Karpas-422 (cell line): Measurements from ENCODE around the gene CACUL1. TPM values are rescaled to one million over a fixed set of nuclear protein-coding genes. Genes with fewer than 3 reads are reported as not detected.

Experiments
- DNase-seq: peaks from one replicate; pipeline ENCODE4 v3.0.0-alpha.2; 2015
- H2AFZ ChIP-seq: fragments of 200-600 bp; sonication (generic); 2 replicates; pipeline ENCODE4 v1.6.1; 2014; ENCODE audit warnings: antibody characterized with exemption, low read length, mixed read lengths
- H3K27ac ChIP-seq: fragments of 200-600 bp; sonication (generic); 2 replicates; pipeline ENCODE4 v1.5.1; 2014; ENCODE audit warnings: mild to moderate bottlenecking, low read length, moderate library complexity
- H3K27me3 ChIP-seq: fragments of 200-600 bp; sonication (generic); 2 replicates; pipeline ENCODE4 v1.6.1; 2014; ENCODE audit warnings: low read length, mixed read lengths
- H3K36me3 ChIP-seq: fragments of 200-600 bp; sonication (generic); 2 replicates; pipeline ENCODE4 v1.6.1; 2014; ENCODE audit warnings: low read length, mixed read lengths; ENCODE audit not compliant: insufficient read depth
- H3K4me1 ChIP-seq: fragments of 200-600 bp; sonication (generic); 2 replicates; pipeline ENCODE4 v1.6.1; 2014; ENCODE audit warnings: mild to moderate bottlenecking, low read length, mixed read lengths
- H3K4me2 ChIP-seq: fragments of 200-600 bp; sonication (generic); 2 replicates; pipeline ENCODE4 v1.6.1; 2014; ENCODE audit warnings: low read length, low read depth, mild to moderate bottlenecking; ENCODE audit not compliant: poor library complexity, severe bottlenecking
- H3K4me3 ChIP-seq: fragments of 200-600 bp; sonication (generic); 2 replicates; pipeline ENCODE4 v1.5.1; 2014; ENCODE audit warnings: mild to moderate bottlenecking, antibody characterized with exemption, low read length, mixed read lengths
- H3K79me2 ChIP-seq: fragments of 200-600 bp; sonication (generic); 2 replicates; pipeline ENCODE4 v1.6.1; 2014; ENCODE audit warnings: mild to moderate bottlenecking, low read length, mixed read lengths
- H3K9ac ChIP-seq: fragments of 200-600 bp; sonication (generic); 2 replicates; pipeline ENCODE4 v1.6.0; 2014; ENCODE audit warnings: low read length
- H3K9me2 ChIP-seq: fragments of 200-600 bp; sonication (generic), shearing (Covaris generic); replicated peaks from 2 replicates; pipeline ENCODE4 v1.6.0; 2014; ENCODE audit warnings: mild to moderate bottlenecking, low read length, moderate library complexity; ENCODE audit not compliant: insufficient read depth
- H3K9me3 ChIP-seq: fragments of 300-700, 200-600 bp; sonication (generic); 2 replicates; pipeline ENCODE4 v1.6.1; 2014; ENCODE audit warnings: low read length, mixed read lengths
- H4K20me1 ChIP-seq: fragments of 200-600 bp; sonication (generic); 2 replicates; pipeline ENCODE4 v1.6.1; 2014; ENCODE audit warnings: mild to moderate bottlenecking, antibody characterized with exemption, low read length, low read depth; ENCODE audit not compliant: insufficient read depth
- total RNA-seq: library from RNA; depleted of rRNA; stranded (reverse); fragments of >200 nt; shearing (Covaris generic); gene quantifications from 2 replicates; pipeline ENCODE4 v1.2.3, GENCODE V29; 2014; ENCODE audit warnings: low replicate concordance

The CACUL1 gene
- total RNA-seq, 1 experiment from 2014 or later, result 50.3 TPM

DNA sequence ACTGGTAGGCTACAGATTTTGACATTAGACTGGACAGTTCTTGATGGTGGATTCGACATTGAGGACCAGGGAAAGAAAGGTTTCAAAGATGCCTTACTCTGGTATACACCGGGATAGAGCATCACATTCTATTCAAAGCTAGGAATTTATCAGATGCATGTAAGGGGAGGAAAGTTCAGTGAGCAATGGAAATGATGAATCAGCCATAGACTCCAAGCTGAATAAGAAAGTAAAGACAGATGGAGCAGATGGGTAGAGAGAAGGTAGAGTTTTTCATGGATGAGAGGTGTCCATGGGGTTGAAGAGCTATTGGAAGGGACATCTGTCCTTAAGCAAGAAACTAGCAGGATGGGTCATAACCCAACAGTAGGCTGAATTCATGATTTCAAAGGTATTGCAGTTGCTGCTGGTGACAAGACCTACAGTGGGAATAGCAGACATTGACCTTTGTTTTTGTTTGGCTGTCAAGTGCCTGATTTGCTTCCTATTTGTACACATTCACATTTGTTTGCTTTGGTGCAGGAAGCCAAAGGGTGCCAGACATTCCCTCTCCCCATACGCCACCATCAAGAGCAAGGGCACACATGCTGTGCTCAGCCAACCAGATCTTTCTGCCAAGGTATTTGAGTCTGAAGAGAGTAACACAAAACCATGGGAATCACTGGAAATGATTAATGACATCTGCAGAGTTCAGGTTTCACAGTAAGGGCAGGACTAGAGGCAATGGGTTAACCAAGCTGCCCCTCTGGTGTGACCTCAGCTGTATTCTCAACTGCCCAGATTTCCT, 8.6 kb upstream of the CACUL1 start:
- no peak for DNase-seq
- Histone ChIP-seq H4K20me1 (no peaks in the 10 kb centered on the region), H3K9me3 (no peaks in the 10 kb centered on the region)

GRCh38 chr10:118760265-118760664, 5.5 kb upstream of the CACUL1 start:
- Histone ChIP-seq H3K27me3 (no peaks in the 10 kb centered on the region), H3K79me2 (no peaks in the 10 kb centered on the region), H3K4me3 (no peak overlapping the region), H3K9ac (no peak overlapping the region), H3K36me3 (no peaks in the 10 kb centered on the region), H3K4me1 (peaks cover 10% of the 10 kb centered on the region), H3K9me2 (no peaks in the 10 kb centered on the region), H4K20me1 (no peaks in the 10 kb centered on the region), H3K27ac (no peak overlapping the region), H3K4me2 (no peak overlapping the region), H3K9me3 (no peaks in the 10 kb centered on the region), H2AFZ (no peak overlapping the region)
- no peak for DNase-seq

More for the DNA sequence above, 8.6 kb upstream of the CACUL1 start:
- Histone ChIP-seq H3K4me3 (no peak overlapping the region), H3K4me2 (no peak overlapping the region), H3K9ac (no peak overlapping the region), H3K79me2 (no peaks in the 10 kb centered on the region), H3K27ac (no peak overlapping the region), H2AFZ (no peak overlapping the region), H3K27me3 (no peaks in the 10 kb centered on the region), H3K9me2 (no peaks in the 10 kb centered on the region), H3K36me3 (no peaks in the 10 kb centered on the region), H3K4me1 (no peaks in the 10 kb centered on the region)

DNA sequence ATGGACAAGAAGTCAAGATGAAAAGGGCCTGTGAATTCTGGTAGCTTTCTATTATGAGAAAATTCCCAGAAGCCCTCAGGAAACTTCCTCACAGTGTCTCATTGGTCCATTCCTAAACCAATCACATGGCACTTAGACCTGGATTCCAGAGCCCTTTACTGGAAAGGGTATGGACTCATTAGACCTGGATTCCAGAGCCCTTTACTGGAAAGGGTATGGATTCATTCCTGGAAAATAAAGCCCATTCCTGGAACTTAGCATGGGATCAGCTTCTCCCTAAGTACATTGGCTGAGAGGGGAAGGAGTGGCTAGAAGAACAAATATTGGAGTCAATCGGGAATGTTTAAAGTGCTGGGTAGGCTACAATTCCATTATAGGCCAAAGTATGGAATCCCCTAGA, 3.7 kb upstream of the CACUL1 start:
- no peaks in the 10 kb centered on the region for H3K27me3 ChIP-seq
- no peaks in the 10 kb centered on the region for H3K9me2 ChIP-seq
- H3K9ac ChIP-seq, result no peak overlapping the region
- no peak overlapping the region for H3K4me2 ChIP-seq
- no peak overlapping the region for H3K4me3 ChIP-seq
- no peaks in the 10 kb centered on the region for H3K36me3 ChIP-seq
- H4K20me1 ChIP-seq, result peaks cover 6% of the 10 kb centered on the region; the same call in 1 of the 2 replicates
- DNase-seq, result no peak
- no peak overlapping the region for H3K27ac ChIP-seq
- no peaks in the 10 kb centered on the region for H3K9me3 ChIP-seq
- peaks cover 13% of the 10 kb centered on the region for H3K79me2 ChIP-seq
- H3K4me1 ChIP-seq, result peaks cover 11% of the 10 kb centered on the region
- no peak overlapping the region for H2AFZ ChIP-seq

DNA sequence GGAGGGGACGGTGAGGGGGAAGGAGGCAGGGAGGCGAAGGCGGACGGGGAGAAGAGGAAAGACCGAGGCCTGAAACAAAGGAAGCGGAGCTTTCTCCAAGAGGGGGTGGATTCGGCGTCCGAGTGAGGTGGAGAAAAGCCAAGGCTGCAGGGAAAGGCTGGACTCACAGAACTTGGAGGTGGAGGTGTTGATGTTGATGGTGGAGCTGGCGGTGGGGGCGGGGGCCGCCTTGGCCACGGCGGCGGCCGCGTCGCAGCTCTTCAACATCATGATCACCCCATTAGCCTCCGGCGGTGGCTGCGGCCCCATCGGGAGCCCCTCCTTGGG, 578 bp downstream of the CACUL1 start:
- H3K9me3 ChIP-seq, result no peaks in the 10 kb centered on the region
- H3K9me2 ChIP-seq, result no peaks in the 10 kb centered on the region
- peaks cover 7% of the 10 kb centered on the region for H3K36me3 ChIP-seq
- peak overlapping the region; percentile 78 for H3K4me2 ChIP-seq
- peak; percentile 65 for DNase-seq
- H2AFZ ChIP-seq, result 0 out of 2 replicates have a peak overlapping the region, but pooled peaks have one; percentile 39
- H3K4me3 ChIP-seq, result peak overlapping the region; percentile 82
- peaks cover 26% of the 10 kb centered on the region for H3K4me1 ChIP-seq
- H4K20me1 ChIP-seq, result peaks cover 17% of the 10 kb centered on the region; the same call in 1 of the 2 replicates
- no peaks in the 10 kb centered on the region for H3K27me3 ChIP-seq
- H3K27ac ChIP-seq, result peak overlapping the region; percentile 56
- H3K9ac ChIP-seq, result peak overlapping the region; percentile 90
- H3K79me2 ChIP-seq, result peaks cover 55% of the 10 kb centered on the region

DNA sequence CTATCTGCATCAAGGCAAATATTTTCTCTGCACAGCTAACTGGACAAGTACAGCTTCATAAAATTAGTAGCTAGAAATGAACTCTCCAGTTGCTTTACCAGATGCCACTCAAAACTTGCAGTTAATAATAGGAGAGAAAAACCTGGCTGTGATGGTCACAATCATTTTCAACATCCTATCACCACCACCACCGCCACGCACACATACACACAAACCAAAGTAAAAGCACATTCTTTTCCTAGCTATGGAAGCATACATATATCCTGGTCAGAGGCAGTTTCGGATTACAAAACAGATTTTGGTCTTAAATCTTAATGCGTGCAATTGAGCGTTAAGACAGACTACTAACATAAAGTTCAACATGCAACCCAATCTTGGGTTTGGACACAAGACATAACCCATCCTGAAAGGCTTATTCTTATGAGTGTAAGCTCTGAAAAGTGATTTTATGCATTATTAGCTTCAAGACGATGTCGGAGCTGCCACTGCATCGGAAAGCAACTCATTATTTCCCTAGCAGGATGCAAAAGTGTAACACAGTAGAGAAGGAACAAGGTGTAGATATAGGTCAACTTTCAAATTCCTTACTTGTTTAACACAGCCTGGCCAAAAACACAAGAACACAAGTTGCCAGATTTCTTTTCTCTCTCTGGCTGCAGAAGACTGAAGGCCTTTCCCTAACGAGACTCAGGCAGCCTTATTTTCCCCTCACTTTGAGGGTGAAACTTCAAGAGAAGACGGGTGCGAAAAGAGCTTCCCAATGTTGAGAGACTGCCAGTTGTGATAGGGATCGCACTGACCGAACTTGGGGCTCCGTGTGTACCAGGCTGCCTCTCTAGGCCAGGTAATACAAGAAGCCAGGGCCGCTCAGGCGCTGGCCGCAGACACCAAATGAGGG, 1.2 kb downstream of the CACUL1 start:
- no peaks in the 10 kb centered on the region for H3K9me3 ChIP-seq
- peaks cover 29% of the 10 kb centered on the region for H3K4me1 ChIP-seq
- DNase-seq, result peak; percentile 52
- peak overlapping the region; percentile 78 for H3K4me2 ChIP-seq
- peak overlapping the region; percentile 82 for H3K4me3 ChIP-seq
- peak overlapping the region; percentile 90 for H3K9ac ChIP-seq
- no peaks in the 10 kb centered on the region for H3K9me2 ChIP-seq
- H2AFZ ChIP-seq, result no peak overlapping the region
- peak overlapping the region; percentile 56; the same call in 1 of the 2 replicates for H3K27ac ChIP-seq
- H3K36me3 ChIP-seq, result peaks cover 12% of the 10 kb centered on the region
- H3K27me3 ChIP-seq, result no peaks in the 10 kb centered on the region
- peaks cover 19% of the 10 kb centered on the region; the same call in 1 of the 2 replicates for H4K20me1 ChIP-seq
- H3K79me2 ChIP-seq, result peaks cover 62% of the 10 kb centered on the region

GRCh38 chr10:118752409-118752808, 2.4 kb downstream of the CACUL1 start:
- Histone ChIP-seq H3K4me3 (peak overlapping the region; percentile 82), H3K27me3 (no peaks in the 10 kb centered on the region), H3K4me2 (peak overlapping the region; percentile 78), H3K27ac (no peak overlapping the region), H3K79me2 (peaks cover 73% of the 10 kb centered on the region), H3K36me3 (peaks cover 16% of the 10 kb centered on the region), H4K20me1 (peaks cover 26% of the 10 kb centered on the region; the same call in 1 of the 2 replicates), H2AFZ (no peak overlapping the region), H3K9ac (peak overlapping the region; percentile 90), H3K4me1 (peaks cover 35% of the 10 kb centered on the region), H3K9me2 (no peaks in the 10 kb centered on the region), H3K9me3 (no peaks in the 10 kb centered on the region)
- no peak for DNase-seq

GRCh38 chr10:118751265-118751664, 3.5 kb downstream of the CACUL1 start:
- DNase-seq, result no peak
- no peak overlapping the region for H2AFZ ChIP-seq
- peaks cover 37% of the 10 kb centered on the region; the same call in 1 of the 2 replicates for H4K20me1 ChIP-seq
- H3K79me2 ChIP-seq, result peaks cover 85% of the 10 kb centered on the region
- H3K9me2 ChIP-seq, result no peaks in the 10 kb centered on the region
- no peak overlapping the region for H3K27ac ChIP-seq
- H3K4me3 ChIP-seq, result no peak overlapping the region
- H3K27me3 ChIP-seq, result no peaks in the 10 kb centered on the region
- no peak overlapping the region for H3K4me2 ChIP-seq
- no peak overlapping the region for H3K9ac ChIP-seq
- H3K36me3 ChIP-seq, result peaks cover 16% of the 10 kb centered on the region
- H3K9me3 ChIP-seq, result no peaks in the 10 kb centered on the region
- H3K4me1 ChIP-seq, result peaks cover 35% of the 10 kb centered on the region

GRCh38 chr10:118748041-118748440, 6.7 kb downstream of the CACUL1 start:
- Histone ChIP-seq H2AFZ (no peak overlapping the region), H3K9me3 (no peaks in the 10 kb centered on the region), H3K27me3 (no peaks in the 10 kb centered on the region), H3K27ac (no peak overlapping the region), H3K79me2 (peaks cover 100% of the 10 kb centered on the region), H3K4me1 (peaks cover 23% of the 10 kb centered on the region), H4K20me1 (peaks cover 39% of the 10 kb centered on the region; the same call in 1 of the 2 replicates), H3K4me3 (no peak overlapping the region), H3K4me2 (no peak overlapping the region), H3K9ac (no peak overlapping the region), H3K9me2 (no peaks in the 10 kb centered on the region), H3K36me3 (peaks cover 16% of the 10 kb centered on the region)
- no peak for DNase-seq
